ENCODE data around the gene PRKAG2. TPM values are rescaled to one million over a fixed set of nuclear protein-coding genes. Genes with fewer than 3 reads are reported as not detected.

PRKAG2 gene
- total RNA-seq, 1 donor from 2014 or later = 18.5 TPM

DNA sequence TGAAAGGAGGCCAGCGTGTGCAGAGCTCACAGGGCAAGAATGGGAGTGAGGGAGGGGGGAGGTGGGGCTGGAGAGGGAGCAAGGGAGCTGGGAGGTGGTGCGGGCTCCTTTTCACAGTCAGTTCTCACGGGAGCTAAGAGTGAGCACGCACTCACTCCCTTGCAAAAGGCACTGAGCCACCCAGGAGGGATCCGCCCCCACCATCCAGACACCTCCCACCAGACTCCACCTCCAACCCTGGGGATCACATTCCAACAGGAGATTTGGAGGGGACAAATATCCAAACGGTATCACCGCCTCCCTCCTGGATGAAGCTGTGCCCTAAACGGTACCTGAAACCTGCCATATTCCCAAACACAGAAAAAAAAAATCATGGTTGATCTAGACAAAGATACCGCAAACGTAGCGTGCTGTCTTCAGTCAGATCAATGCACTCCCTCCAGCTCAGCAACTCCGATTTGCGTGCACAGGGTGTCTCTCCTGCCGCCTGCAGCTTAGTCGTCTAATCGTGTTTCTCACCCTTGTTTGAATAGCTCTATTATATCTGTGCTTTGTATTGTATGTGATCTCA, 20.3 kb upstream of the PRKAG2 start:
- Mint-ChIP-seq H3K36me3 (ENCODE audit: low read depth) (no peaks in the 10 kb centered on the region), H3K9me3 (no peaks in the 10 kb centered on the region), H3K27me3 (ENCODE audit: insufficient read depth) (no peaks in the 10 kb centered on the region), H3K4me3 (no peak overlapping the region), H3K4me1 (ENCODE audit: low read depth) (no peaks in the 10 kb centered on the region), H3K27ac (no peak overlapping the region)
- intact Hi-C loops (cut with micrococcal nuclease) = no loop called here
- DNase-seq (ENCODE audit: low spot score) = no peak

DNA sequence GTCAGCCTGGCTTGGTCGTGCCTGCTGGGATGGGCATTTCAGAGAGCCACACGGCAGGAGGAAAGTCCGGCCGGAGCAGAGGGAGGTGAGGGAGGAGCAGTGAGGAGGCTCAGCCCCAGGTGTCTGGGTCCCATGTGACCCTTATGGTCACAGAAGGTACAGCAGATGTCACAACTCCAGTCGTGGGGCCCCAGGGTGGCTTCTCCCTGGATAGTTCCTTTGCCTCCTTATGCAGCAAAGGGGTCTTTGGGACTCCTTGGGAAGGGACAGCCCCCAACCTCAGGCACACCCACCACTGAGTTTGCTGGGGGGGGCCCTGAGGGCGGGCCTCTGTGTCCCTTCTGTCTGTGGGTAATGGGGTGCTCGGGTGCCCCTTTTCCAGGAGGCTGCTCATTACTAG, 19.6 kb upstream of the PRKAG2 start:
- H3K27me3 Mint-ChIP-seq (ENCODE audit: insufficient read depth) = no peaks in the 10 kb centered on the region
- no peaks in the 10 kb centered on the region for H3K9me3 Mint-ChIP-seq
- no peaks in the 10 kb centered on the region for H3K36me3 Mint-ChIP-seq (ENCODE audit: low read depth)
- no peak for DNase-seq (ENCODE audit: low spot score)
- H3K27ac Mint-ChIP-seq = no peak overlapping the region
- intact Hi-C loops (cut with micrococcal nuclease) = no loop called here
- H3K4me3 Mint-ChIP-seq = no peak overlapping the region
- no peaks in the 10 kb centered on the region for H3K4me1 Mint-ChIP-seq (ENCODE audit: low read depth)

DNA sequence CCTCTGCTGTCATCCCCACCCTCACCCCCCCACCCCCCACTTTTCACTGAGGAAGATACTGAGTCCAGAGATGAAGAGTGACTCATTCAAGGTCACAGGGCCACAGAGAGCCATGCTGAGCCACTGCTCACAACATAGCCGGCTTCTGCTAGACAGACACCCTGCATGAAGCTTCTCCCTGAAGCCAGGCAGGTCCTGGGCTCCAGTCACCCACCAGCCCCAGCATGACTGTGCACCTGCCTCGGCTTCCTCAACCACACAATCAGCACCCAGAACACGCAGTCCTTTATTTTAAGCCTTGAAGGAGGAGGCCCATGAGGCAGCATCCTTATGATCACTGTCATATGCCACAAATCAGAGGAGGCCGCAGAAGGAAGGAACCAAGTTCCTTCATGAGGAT, 19.2 kb upstream of the PRKAG2 start:
- Mint-ChIP-seq H3K4me1 (ENCODE audit: low read depth) (no peaks in the 10 kb centered on the region), H3K4me3 (no peak overlapping the region)
- intact Hi-C loops (cut with micrococcal nuclease) = no loop called here

DNA sequence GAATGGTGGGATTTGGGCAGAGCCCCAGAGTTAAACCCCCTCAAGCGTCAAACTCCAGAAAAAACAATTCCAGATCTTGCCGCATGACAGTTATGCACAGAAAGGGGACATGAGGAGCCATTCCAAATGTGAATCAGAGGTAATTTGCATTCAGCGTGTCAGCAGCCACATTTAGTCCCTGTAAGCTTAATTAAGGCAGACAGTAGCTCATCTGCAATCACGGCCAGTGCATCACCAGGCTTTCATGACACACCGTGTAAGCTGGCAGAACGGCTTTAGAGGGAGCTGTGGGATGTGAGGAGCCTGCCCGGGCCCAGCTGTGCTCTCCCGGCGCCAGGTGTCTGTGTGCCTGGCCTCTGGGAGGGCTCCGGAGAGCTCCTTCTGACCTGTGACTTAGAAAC, 18.7 kb upstream of the PRKAG2 start:
- Mint-ChIP-seq H3K27ac (no peak overlapping the region), H3K4me3 (no peak overlapping the region), H3K9me3 (no peaks in the 10 kb centered on the region), H3K4me1 (ENCODE audit: low read depth) (no peaks in the 10 kb centered on the region), H3K27me3 (ENCODE audit: insufficient read depth) (no peaks in the 10 kb centered on the region), H3K36me3 (ENCODE audit: low read depth) (no peaks in the 10 kb centered on the region)
- DNase-seq (ENCODE audit: low spot score) = no peak
- intact Hi-C loops (cut with micrococcal nuclease) = no loop called here

More for the DNA sequence above, 19.2 kb upstream of the PRKAG2 start:
- Mint-ChIP-seq H3K27ac (no peak overlapping the region), H3K27me3 (ENCODE audit: insufficient read depth) (no peaks in the 10 kb centered on the region), H3K36me3 (ENCODE audit: low read depth) (no peaks in the 10 kb centered on the region), H3K9me3 (no peaks in the 10 kb centered on the region)
- no peak for DNase-seq (ENCODE audit: low spot score)

DNA sequence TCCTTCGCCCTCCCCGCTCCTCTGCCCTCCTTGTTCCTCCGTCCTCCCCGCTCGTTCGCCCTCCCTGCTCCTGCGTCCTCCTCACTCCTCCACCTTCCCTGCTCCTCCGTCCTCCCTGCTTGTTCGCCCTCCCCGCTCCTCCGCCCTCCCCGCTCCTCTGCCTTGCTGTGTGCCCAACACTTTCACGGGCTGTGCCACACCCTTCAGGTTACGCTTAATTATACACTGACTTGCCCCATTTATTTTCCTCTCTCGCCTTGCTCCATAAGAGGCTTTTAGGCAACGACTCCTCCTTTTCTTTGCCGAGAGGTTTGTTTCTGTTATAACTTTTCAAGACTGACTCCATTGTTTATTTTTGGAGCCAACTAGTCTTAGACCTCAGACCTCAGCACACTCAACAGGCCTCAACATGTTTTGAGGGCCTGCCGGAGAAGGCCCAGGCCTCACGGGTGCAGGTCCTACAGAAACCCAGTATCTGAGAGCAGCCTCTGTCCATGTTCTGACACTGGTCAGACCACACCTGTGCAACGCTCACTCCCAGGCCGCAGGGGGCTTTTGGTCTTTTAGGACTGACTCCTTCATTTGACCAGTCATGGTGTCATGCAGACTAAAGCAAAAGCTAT, 18.2 kb upstream of the PRKAG2 start:
- intact Hi-C loops (cut with micrococcal nuclease) = no loop called here
- H3K27me3 Mint-ChIP-seq (ENCODE audit: insufficient read depth) = no peaks in the 10 kb centered on the region
- no peaks in the 10 kb centered on the region for H3K4me1 Mint-ChIP-seq (ENCODE audit: low read depth)
- H3K36me3 Mint-ChIP-seq (ENCODE audit: low read depth) = no peaks in the 10 kb centered on the region
- no peak overlapping the region for H3K4me3 Mint-ChIP-seq
- no peaks in the 10 kb centered on the region for H3K9me3 Mint-ChIP-seq
- no peak overlapping the region for H3K27ac Mint-ChIP-seq
- DNase-seq (ENCODE audit: low spot score) = no peak

DNA sequence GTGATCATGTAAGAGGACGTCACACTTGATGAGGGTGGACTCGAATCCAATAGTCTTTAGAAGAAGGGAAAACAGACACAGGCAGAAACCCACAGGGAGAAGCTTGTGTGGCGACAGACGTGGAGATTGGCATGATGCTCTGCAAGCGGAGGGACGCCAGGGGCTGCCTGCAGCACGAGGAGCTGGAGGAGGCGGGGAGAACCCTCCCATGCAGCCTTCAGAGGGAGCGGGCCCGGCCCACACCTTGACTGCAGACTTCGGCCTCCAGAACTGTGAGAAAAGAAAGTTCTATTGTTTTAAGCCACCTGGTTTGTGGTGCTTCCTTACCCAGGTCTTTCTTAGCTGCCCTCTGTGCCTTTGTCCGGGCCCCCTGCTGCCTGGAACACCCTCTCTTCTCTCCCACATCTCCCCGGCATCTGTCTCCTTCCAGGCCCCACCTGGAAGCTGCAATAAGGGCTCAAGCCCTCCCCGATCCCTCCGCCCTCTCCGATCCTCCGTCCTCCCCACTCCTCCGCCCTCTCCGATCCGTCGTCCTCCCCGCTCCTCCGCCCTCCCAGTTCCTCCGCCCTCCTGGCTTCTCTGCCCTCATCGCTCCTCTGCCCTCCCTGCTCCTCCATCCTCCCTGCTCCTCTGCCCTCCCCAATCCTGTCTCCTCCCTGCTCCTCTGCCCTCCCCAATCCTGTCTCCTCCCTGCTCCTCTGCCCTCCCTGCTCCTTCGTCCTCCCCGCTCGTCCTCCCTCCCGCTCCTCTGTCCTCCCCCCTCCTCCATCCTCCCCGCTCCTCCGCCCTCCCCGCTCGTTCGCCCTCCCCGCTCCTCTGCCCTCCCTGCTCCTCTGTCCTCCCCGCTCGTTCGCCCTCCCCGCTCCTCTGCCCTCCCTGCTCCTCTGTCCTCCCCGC, 17.4 kb upstream of the PRKAG2 start:
- intact Hi-C loops (cut with micrococcal nuclease) = no loop called here
- H3K27me3 Mint-ChIP-seq (ENCODE audit: insufficient read depth) = no peaks in the 10 kb centered on the region
- no peak for DNase-seq (ENCODE audit: low spot score)
- H3K27ac Mint-ChIP-seq = no peak overlapping the region
- no peaks in the 10 kb centered on the region for H3K36me3 Mint-ChIP-seq (ENCODE audit: low read depth)
- H3K4me3 Mint-ChIP-seq = no peak overlapping the region
- no peaks in the 10 kb centered on the region for H3K9me3 Mint-ChIP-seq
- H3K4me1 Mint-ChIP-seq (ENCODE audit: low read depth) = no peaks in the 10 kb centered on the region

DNA sequence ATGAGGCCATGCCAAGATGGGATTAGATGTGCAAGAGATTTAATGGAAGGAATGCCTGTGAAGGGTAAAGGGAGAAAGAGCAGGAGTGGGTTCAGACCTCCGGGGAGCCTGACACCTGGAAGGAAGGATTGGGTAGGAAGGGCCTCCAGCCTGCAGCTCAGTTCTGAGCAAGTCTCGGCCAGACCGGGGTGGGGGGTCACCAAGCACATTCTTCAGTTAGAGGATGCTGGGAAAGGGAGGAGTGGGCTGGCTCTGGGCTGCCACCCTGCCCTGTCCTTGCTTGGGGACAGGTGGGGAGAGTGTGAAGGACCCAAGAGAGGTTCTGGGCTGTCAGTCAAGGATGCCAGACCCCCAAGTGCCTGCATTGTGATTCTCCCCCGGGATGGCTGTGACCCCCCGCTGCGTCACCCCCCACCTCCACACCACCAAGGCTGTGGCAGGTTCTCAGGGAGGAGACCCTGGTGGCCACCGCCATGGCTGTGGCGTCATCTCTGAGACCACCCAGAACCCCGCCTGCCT, 16.5 kb upstream of the PRKAG2 start:
- no peak for DNase-seq (ENCODE audit: low spot score)
- Mint-ChIP-seq H3K36me3 (ENCODE audit: low read depth) (no peaks in the 10 kb centered on the region), H3K4me3 (no peak overlapping the region), H3K9me3 (no peaks in the 10 kb centered on the region), H3K27ac (no peak overlapping the region), H3K4me1 (ENCODE audit: low read depth) (no peaks in the 10 kb centered on the region), H3K27me3 (ENCODE audit: insufficient read depth) (no peaks in the 10 kb centered on the region)
- intact Hi-C loops (cut with micrococcal nuclease) = no loop called here

DNA sequence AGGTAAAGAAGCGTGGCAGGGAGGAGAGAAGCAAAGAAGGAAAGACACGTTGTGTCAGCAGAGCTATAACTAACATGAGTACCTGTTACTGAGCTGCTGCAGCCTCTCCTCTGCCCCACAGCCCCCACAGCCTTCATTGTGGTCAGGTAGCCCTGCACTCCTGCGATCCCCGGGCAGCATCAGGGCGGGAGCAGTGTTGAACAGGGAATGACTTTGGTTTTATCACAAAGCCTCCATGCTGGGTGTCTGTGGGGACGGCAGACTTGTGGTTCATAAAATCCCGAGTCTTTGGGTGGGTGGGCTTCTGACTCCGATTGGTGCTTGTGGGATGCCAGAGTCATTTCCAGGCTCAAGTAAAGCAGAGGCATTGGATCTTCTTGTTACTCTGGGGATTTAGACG, 14.8 kb upstream of the PRKAG2 start:
- H3K4me3 Mint-ChIP-seq = no peak overlapping the region
- H3K4me1 Mint-ChIP-seq (ENCODE audit: low read depth) = no peaks in the 10 kb centered on the region
- intact Hi-C loops (cut with micrococcal nuclease) = no loop called here
- no peak for DNase-seq (ENCODE audit: low spot score)
- H3K36me3 Mint-ChIP-seq (ENCODE audit: low read depth) = no peaks in the 10 kb centered on the region
- no peaks in the 10 kb centered on the region for H3K27me3 Mint-ChIP-seq (ENCODE audit: insufficient read depth)
- no peaks in the 10 kb centered on the region for H3K9me3 Mint-ChIP-seq
- no peak overlapping the region for H3K27ac Mint-ChIP-seq

DNA sequence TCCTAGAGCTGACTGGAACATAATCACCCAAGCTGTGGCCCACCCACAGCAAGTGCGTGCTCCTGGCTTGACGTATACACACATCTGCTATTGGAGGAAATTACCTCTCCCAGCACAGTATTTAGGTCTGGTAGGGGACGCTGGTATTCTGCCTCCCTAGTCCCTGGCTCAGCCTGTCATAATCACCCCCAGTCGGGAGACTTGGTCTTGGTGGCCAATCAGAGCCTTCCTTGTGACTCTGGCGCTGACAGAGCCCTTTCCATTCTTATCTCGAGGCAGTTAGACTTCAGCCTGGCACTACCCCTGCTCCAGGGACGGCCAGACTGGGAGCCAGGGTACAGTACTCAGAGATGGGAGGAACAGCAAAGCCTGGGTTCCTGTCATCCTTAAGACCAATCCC, 14.3 kb upstream of the PRKAG2 start:
- intact Hi-C loops (cut with micrococcal nuclease) = no loop called here
- no peak for DNase-seq (ENCODE audit: low spot score)
- no peaks in the 10 kb centered on the region for H3K9me3 Mint-ChIP-seq

DNA sequence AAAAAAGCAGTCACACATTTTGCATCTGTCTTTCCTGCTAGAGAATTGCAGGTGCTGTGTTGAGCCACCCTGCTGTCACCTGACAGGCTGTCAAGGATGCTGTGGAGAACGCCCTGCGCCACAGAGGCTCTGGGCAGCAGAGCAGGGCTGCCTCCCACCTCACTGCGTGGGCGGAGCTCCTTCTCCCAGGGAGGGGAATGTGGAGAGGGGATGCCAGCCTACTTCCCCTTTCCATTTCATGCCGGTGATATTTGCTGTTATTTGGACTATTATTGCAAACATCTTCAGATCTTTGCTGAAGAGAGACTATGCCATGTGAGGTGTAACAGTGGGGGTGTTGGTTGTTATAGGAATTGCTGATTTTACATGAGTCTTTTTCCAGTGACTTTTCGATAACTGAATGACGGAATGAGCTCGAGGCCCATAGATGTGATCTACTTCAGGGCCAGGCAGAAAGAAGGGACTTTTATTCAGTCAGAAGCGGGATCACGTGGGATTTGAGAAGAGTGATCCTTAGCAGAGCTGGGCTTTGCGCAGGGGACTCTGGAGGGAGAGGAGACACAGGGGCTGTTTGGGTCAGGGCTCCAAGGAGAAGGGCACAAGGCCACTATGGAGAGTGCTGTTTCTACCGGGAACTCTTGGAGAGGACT, 13.6 kb upstream of the PRKAG2 start:
- Mint-ChIP-seq H3K36me3 (ENCODE audit: low read depth) (no peaks in the 10 kb centered on the region), H3K27me3 (ENCODE audit: insufficient read depth) (peaks cover 3% of the 10 kb centered on the region), H3K9me3 (no peaks in the 10 kb centered on the region), H3K4me1 (ENCODE audit: low read depth) (no peaks in the 10 kb centered on the region), H3K27ac (no peak overlapping the region), H3K4me3 (no peak overlapping the region)
- intact Hi-C loops (cut with micrococcal nuclease) = no loop called here
- DNase-seq (ENCODE audit: low spot score) = no peak

More for the DNA sequence above, 14.3 kb upstream of the PRKAG2 start:
- Mint-ChIP-seq H3K4me1 (ENCODE audit: low read depth) (no peaks in the 10 kb centered on the region), H3K27ac (no peak overlapping the region), H3K36me3 (ENCODE audit: low read depth) (no peaks in the 10 kb centered on the region), H3K27me3 (ENCODE audit: insufficient read depth) (no peaks in the 10 kb centered on the region), H3K4me3 (no peak overlapping the region)

DNA sequence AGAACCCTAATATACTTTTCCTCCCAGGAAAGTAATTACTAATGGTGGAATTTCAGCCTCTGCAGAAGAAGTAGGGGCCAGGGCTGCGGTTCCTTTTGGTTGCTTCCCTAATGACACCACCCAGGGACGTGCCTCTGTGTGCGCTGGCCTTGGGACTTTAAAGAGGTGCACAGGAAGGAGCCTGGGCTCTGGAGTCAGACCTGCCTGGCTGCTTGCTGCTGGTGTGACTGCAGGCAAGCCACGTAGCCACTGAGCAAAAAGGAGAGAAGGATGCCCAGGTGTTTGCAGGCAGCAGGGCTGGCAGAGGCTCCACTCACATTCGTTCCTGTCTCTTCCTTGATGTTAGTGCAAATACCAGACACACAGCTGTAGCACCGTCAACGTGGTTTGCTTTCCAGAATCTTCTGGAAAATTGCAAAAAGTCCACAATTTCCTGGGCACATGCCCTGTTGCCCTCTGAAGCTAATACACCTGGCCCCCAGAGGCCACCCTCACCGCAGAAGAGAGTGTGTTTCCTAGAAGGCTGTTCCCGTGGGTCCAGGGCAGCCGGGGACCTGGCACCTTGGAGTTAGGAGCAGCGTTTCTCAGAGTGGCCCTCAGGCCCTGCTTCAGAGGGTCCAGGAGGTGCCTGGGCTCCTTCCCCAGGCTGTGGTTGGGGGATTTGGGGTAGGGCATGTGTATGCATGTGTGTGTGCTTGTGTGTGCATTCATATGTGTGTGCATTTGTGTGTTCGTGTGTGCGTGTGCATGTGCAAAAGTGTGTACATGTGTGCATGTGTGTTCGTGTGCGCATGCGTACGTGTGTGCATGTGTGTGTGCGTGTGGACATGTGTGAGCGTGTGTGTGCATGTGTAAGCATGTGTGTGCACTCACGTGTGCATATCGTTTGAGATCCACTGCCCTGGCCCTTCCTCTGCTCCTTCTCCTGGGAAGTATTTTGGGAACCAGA, 12.8 kb upstream of the PRKAG2 start:
- no peaks in the 10 kb centered on the region for H3K4me1 Mint-ChIP-seq (ENCODE audit: low read depth)
- H3K27ac Mint-ChIP-seq = no peak overlapping the region
- no peaks in the 10 kb centered on the region for H3K36me3 Mint-ChIP-seq (ENCODE audit: low read depth)
- no peak overlapping the region for H3K4me3 Mint-ChIP-seq
- intact Hi-C loops (cut with micrococcal nuclease) = no loop called here
- no peak for DNase-seq (ENCODE audit: low spot score)
- H3K9me3 Mint-ChIP-seq = no peaks in the 10 kb centered on the region
- H3K27me3 Mint-ChIP-seq (ENCODE audit: insufficient read depth) = peaks cover 3% of the 10 kb centered on the region
